GM23338 (cell line): ENCODE data around the gene PLEKHO1. TPM values are rescaled to one million over a fixed set of nuclear protein-coding genes. Genes with fewer than 3 reads are reported as not detected.

Source experiments
- ATAC-seq: fragments of 200-7000 bp; cut with Tn5 transposase; 3 replicates; pipeline ENCODE4 v1.9.1; 2020
- DNase-seq: peaks from one replicate; pipeline ENCODE4 v3.0.0-alpha.2; 2015; ENCODE audit warnings: low spot score
- H2AFZ ChIP-seq: fragments of 200-600 bp; sonication (generic); 2 replicates; pipeline ENCODE4 v1.8.0; 2016; ENCODE audit warnings: antibody characterized with exemption, mild to moderate bottlenecking, moderate library complexity
- H3F3A ChIP-seq: fragments of 200-600 bp; sonication (generic); replicated peaks from 2 replicates; pipeline ENCODE4 v1.8.0; 2017; ENCODE audit warnings: antibody characterized with exemption, mixed run types, low read depth
- H3K27ac ChIP-seq: fragments of 200-600 bp; sonication (generic); 2 replicates; pipeline ENCODE4 v1.6.1; 2016; ENCODE audit warnings: low read depth
- H3K27me3 ChIP-seq: fragments of 200-600 bp; sonication (generic); 2 replicates; pipeline ENCODE4 v1.8.0; 2016; ENCODE audit warnings: mild to moderate bottlenecking, mixed run types, moderate library complexity; ENCODE audit not compliant: insufficient read depth
- H3K36me3 ChIP-seq: fragments of 200-600 bp; sonication (generic); 2 replicates; pipeline ENCODE4 v1.8.0; 2016; ENCODE audit warnings: mild to moderate bottlenecking; ENCODE audit not compliant: insufficient read depth
- H3K4me1 ChIP-seq: fragments of 200-600 bp; sonication (generic); 2 replicates; pipeline ENCODE4 v1.8.0; 2016; ENCODE audit warnings: mild to moderate bottlenecking, moderate library complexity; ENCODE audit not compliant: insufficient read depth
- H3K4me2 ChIP-seq: fragments of 200-600 bp; sonication (generic); 2 replicates; pipeline ENCODE4 v1.7.1; 2017; ENCODE audit warnings: mixed run types
- H3K4me3 ChIP-seq: fragments of 200-600 bp; sonication (generic); 2 replicates; pipeline ENCODE4 v1.6.1; 2016; ENCODE audit warnings: mixed run types
- H3K79me2 ChIP-seq: fragments of 200-600 bp; sonication (generic); replicated peaks from 2 replicates; pipeline ENCODE4 v1.8.0; 2017; ENCODE audit warnings: mild to moderate bottlenecking; ENCODE audit not compliant: insufficient read depth
- H3K9me2 ChIP-seq: fragments of 200-600 bp; sonication (generic); 2 replicates; pipeline ENCODE4 v1.8.0; 2017; ENCODE audit not compliant: insufficient read depth
- H4K20me1 ChIP-seq: fragments of 200-600 bp; sonication (generic); replicated peaks from 2 replicates; pipeline ENCODE4 v1.8.0; 2017; ENCODE audit warnings: mild to moderate bottlenecking; ENCODE audit not compliant: insufficient read depth
- H3K27ac Mint-ChIP-seq: 2 replicates; pipeline ENCODE4 v1.8.0; 2020; ENCODE audit warnings: inconsistent platforms, mild to moderate bottlenecking, moderate library complexity, mixed read lengths
- H3K27me3 Mint-ChIP-seq: 3 replicates; pipeline ENCODE4 v1.8.0; 2022; ENCODE audit warnings: low read depth, mild to moderate bottlenecking, moderate library complexity, mixed read lengths, inconsistent platforms; ENCODE audit not compliant: insufficient read depth, poor library complexity
- H3K36me3 Mint-ChIP-seq: 3 replicates; pipeline ENCODE4 v1.8.0; 2021; ENCODE audit warnings: low read depth, mild to moderate bottlenecking, inconsistent platforms, moderate library complexity, mixed read lengths
- H3K4me1 Mint-ChIP-seq: 3 replicates; pipeline ENCODE4 v1.8.0; 2020; ENCODE audit warnings: mild to moderate bottlenecking, inconsistent platforms, mixed read lengths
- H3K4me3 Mint-ChIP-seq: 3 replicates; pipeline ENCODE4 v1.8.0; 2021; ENCODE audit warnings: moderate library complexity, mild to moderate bottlenecking, inconsistent platforms, mixed read lengths
- H3K9me3 Mint-ChIP-seq: 3 replicates; pipeline ENCODE4 v1.8.0; 2020; ENCODE audit warnings: moderate library complexity, mild to moderate bottlenecking, inconsistent platforms, mixed read lengths
- CREB1 ChIP-seq: fragments of 250-450 bp; sonication (Bioruptor Pico); IDR thresholded peaks from 2 replicates; pipeline ENCODE4 v1.5.0; 2020; ENCODE audit warnings: low read depth, mild to moderate bottlenecking, moderate library complexity
- EZH2 ChIP-seq: fragments of 200-600 bp; sonication (generic); IDR thresholded peaks from one replicate; pipeline ENCODE4 v1.8.0; 2017; ENCODE audit warnings: antibody characterized with exemption, mild to moderate bottlenecking, low read depth; ENCODE audit not compliant: unreplicated experiment
- JUNB ChIP-seq: IDR thresholded peaks from one replicate; pipeline ENCODE4 v1.6.1; 2016; ENCODE audit warnings: antibody characterized with exemption; ENCODE audit not compliant: unreplicated experiment
- NANOG ChIP-seq: IDR thresholded peaks from 2 replicates; pipeline ENCODE4 v1.6.1; 2016; ENCODE audit warnings: antibody characterized with exemption, borderline replicate concordance
- POLR2AphosphoS5 ChIP-seq: IDR thresholded peaks from 2 replicates; pipeline ENCODE4 v1.6.1; 2016; ENCODE audit warnings: antibody characterized with exemption, low read depth
- ZNF114 ChIP-seq: fragments of 250-450 bp; sonication (Bioruptor Pico); IDR thresholded peaks from 2 replicates; pipeline ENCODE4 v1.5.0; 2020; ENCODE audit warnings: mild to moderate bottlenecking, moderate library complexity
- ZNF331 ChIP-seq: fragments of 250-450 bp; sonication (Bioruptor Pico); IDR thresholded peaks from 2 replicates; pipeline ENCODE4 v1.5.0; 2020; ENCODE audit warnings: low read depth, mild to moderate bottlenecking, moderate library complexity
- long read RNA-seq: library from polyadenylated mRNA; unstranded; transcript quantifications from one replicate; pipeline ENCODE4 v2.0.0, GENCODE V29; 2020; ENCODE audit not compliant: unreplicated experiment
- polyA plus RNA-seq: library from polyadenylated mRNA; unstranded; fragments of >200 nt; fragmentation: Nextera tagmentation; extraction: Ambion mirVana; gene quantifications from 2 replicates; pipeline ENCODE4 v1.2.1, GENCODE V29; 2016
- total RNA-seq: library from RNA; depleted of rRNA; stranded (reverse); fragments of >200 nt; shearing (Covaris generic); gene quantifications from 2 replicates; pipeline ENCODE4 v1.2.3, GENCODE V29; 2014; rRNA removed
- TF ChIP-seq, protein P1 (sequence below): IDR thresholded peaks from one replicate; pipeline ENCODE4 v1.6.1; 2018; ENCODE audit warnings: antibody characterized with exemption; ENCODE audit not compliant: unreplicated experiment

The PLEKHO1 gene, protein sequence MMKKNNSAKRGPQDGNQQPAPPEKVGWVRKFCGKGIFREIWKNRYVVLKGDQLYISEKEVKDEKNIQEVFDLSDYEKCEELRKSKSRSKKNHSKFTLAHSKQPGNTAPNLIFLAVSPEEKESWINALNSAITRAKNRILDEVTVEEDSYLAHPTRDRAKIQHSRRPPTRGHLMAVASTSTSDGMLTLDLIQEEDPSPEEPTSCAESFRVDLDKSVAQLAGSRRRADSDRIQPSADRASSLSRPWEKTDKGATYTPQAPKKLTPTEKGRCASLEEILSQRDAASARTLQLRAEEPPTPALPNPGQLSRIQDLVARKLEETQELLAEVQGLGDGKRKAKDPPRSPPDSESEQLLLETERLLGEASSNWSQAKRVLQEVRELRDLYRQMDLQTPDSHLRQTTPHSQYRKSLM
- 26.3 and 34.3 TPM in 2 replicates for total RNA-seq
- polyA plus RNA-seq = 33.1 and 36.7 TPM in 2 replicates
- long read RNA-seq, transcript PLEKHO1-201 (6 exons, 2,050 nt) = major isoform, 12 of 25 reads
- long read RNA-seq, partial matches to known transcripts = 0 of 25 reads
- long read RNA-seq, other reads (novel, unspliced or antisense) = 13 of 25 reads

DNA sequence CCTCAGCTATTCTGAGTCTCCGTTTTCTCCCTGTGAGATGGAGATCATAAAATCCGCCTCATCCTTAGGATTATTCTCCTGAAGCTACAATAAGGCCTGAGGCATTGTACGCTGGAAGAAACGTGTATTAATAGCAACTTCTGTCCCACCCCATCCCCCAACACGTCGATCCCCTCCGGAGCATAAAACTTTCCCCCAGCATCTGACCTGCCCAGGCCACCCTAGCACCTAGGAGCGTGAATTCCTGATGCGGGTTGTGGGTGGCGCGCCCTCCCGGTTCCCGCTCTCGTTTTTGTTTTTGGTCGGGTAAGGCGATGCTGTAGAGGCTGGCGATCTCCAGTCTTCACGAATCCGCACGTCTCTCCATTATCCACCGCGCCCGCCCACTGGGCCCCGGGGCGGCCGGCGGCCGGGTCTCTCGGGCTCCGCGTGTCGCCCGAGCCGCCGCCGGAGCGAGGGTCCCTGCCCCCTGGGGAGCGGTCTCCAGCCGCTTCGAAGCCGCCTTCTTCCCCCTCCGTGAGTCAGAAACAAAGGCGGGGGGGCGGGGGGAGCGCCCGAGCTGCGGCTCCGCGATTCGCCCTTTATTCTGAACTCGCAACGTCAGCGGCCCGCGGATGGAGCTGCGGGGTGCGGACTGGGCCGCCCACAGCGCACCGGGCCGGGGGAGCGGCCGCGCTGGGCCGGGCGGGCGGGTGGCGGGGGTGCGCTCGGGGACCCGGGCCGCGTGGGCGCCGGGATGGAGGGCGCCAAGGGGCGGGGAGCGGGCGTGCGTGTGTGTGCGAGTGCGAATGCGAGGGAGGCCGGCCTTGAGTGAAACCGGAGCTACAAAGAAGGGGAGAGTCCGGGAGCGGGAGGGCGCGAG lies at the start of gene PLEKHO1:
TSS of gene PLEKHO1 (plus strand) at position 646 of the 862 bp plus-strand sequence. CDS start 342 bp downstream, outside the sequence.
- peak; percentile 41 for ATAC-seq
- H3K79me2 ChIP-seq = peaks cover 16% of the 10 kb centered on the region

DNA sequence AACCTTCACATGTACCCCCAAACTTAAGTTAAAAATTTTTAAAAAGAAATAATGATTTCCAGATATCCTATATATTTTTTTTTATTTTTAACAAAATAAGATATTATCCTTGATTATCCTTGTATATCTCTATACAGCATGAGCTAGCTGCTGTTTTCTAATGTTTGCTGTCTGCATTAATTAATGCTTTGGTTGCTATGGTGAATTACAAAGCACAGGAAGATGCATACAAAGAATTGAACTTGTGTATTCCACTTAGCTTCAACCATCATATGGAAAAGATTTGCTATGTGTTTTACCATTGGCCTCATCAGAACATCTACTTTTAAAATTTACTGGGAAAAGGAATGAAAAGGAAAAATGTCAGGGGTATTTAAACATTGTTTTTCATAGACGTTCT lies 46.7 kb upstream of the PLEKHO1 start:
- DNase-seq (no peak), ATAC-seq (no peak)
- Histone ChIP-seq H3K9me2 (no peaks in the 10 kb centered on the region), H3K27me3 (no peaks in the 10 kb centered on the region), H3K36me3 (no peaks in the 10 kb centered on the region), H3K4me3 (no peak overlapping the region), H3K4me2 (no peak overlapping the region), H3F3A (0 out of 2 replicates have a peak, but pooled peaks cover 3% of the 10 kb centered on the region), H3K27ac (no peak overlapping the region), H2AFZ (no peak overlapping the region), H4K20me1 (no peaks in the 10 kb centered on the region; the same call in 1 of the 2 replicates), H3K4me1 (0 out of 2 replicates have a peak, but pooled peaks cover 4% of the 10 kb centered on the region), H3K79me2 (no peaks in the 10 kb centered on the region)
- peaks cover 4% of the 10 kb centered on the region for H3K27me3 Mint-ChIP-seq
- peaks cover 9% of the 10 kb centered on the region; the same call in 2 of the 3 replicates for H3K4me1 Mint-ChIP-seq
- no peaks in the 10 kb centered on the region; the same call in 2 of the 3 replicates for H3K9me3 Mint-ChIP-seq
- no peak overlapping the region for H3K4me3 Mint-ChIP-seq
- H3K36me3 Mint-ChIP-seq = peaks cover 16% of the 10 kb centered on the region; the same call in 2 of the 3 replicates
- H3K27ac Mint-ChIP-seq = no peak overlapping the region
- TF ChIP-seq NANOG = no peak
- TF ChIP-seq, protein P1, sequence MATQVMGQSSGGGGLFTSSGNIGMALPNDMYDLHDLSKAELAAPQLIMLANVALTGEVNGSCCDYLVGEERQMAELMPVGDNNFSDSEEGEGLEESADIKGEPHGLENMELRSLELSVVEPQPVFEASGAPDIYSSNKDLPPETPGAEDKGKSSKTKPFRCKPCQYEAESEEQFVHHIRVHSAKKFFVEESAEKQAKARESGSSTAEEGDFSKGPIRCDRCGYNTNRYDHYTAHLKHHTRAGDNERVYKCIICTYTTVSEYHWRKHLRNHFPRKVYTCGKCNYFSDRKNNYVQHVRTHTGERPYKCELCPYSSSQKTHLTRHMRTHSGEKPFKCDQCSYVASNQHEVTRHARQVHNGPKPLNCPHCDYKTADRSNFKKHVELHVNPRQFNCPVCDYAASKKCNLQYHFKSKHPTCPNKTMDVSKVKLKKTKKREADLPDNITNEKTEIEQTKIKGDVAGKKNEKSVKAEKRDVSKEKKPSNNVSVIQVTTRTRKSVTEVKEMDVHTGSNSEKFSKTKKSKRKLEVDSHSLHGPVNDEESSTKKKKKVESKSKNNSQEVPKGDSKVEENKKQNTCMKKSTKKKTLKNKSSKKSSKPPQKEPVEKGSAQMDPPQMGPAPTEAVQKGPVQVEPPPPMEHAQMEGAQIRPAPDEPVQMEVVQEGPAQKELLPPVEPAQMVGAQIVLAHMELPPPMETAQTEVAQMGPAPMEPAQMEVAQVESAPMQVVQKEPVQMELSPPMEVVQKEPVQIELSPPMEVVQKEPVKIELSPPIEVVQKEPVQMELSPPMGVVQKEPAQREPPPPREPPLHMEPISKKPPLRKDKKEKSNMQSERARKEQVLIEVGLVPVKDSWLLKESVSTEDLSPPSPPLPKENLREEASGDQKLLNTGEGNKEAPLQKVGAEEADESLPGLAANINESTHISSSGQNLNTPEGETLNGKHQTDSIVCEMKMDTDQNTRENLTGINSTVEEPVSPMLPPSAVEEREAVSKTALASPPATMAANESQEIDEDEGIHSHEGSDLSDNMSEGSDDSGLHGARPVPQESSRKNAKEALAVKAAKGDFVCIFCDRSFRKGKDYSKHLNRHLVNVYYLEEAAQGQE = no peak
- TF ChIP-seq POLR2AphosphoS5 = no peak
- no peak for TF ChIP-seq ZNF331 (CRISPR knock-in tag)
- TF ChIP-seq CREB1 (CRISPR knock-in tag) = no peak
- no peak for TF ChIP-seq JUNB

More for the DNA sequence above, at the start of gene PLEKHO1:
- peaks cover 16% of the 10 kb centered on the region for H3K27me3 Mint-ChIP-seq
- peak within 1 kb of the TSS; percentile 90 for H3K4me3 Mint-ChIP-seq
- peaks cover 27% of the 10 kb centered on the region for H3K4me1 Mint-ChIP-seq
- Histone ChIP-seq H3K27me3 (peaks cover 33% of the 10 kb centered on the region), H3K27ac (no peak within 1 kb of the TSS), H3K36me3 (peaks cover 7% of the 10 kb centered on the region; the same call in 1 of the 2 replicates), H3F3A (no peaks in the 10 kb centered on the region; the same call in 1 of the 2 replicates), H3K9me2 (no peaks in the 10 kb centered on the region), H3K4me2 (peak within 1 kb of the TSS; percentile 98), H4K20me1 (no peaks in the 10 kb centered on the region; the same call in 1 of the 2 replicates), H3K4me1 (peaks cover 12% of the 10 kb centered on the region), H3K4me3 (peak within 1 kb of the TSS; percentile 92), H2AFZ (peak within 1 kb of the TSS; percentile 91)
- no peak within 1 kb of the TSS for H3K27ac Mint-ChIP-seq
- TF ChIP-seq ZNF114 (no peak), EZH2 (peak; percentile 46), CREB1 (CRISPR knock-in tag) (0 out of 2 replicates have a peak, but pooled peaks have one; percentile 28), POLR2AphosphoS5 (no peak)
- peaks cover 25% of the 10 kb centered on the region for H3K36me3 Mint-ChIP-seq
- DNase-seq = peak; percentile 71
- no peaks in the 10 kb centered on the region for H3K9me3 Mint-ChIP-seq
